KMS-11 (cell line): ENCODE data around the gene SLC22A12.

Experiments used
- H2AFZ ChIP-seq: fragments of 200-600 bp; sonication (generic); 2 replicates; pipeline ENCODE4 v1.6.1; 2016; ENCODE audit warnings: antibody characterized with exemption, mixed run types, low read depth
- H3K27ac ChIP-seq: fragments of 200-600 bp; sonication (generic); 2 replicates; pipeline ENCODE4 v1.6.1; 2016; ENCODE audit warnings: mild to moderate bottlenecking, mixed run types
- H3K27me3 ChIP-seq: fragments of 200-600 bp; sonication (generic); 2 replicates; pipeline ENCODE4 v1.6.1; 2017; ENCODE audit warnings: mild to moderate bottlenecking, low read depth, mixed run types, moderate library complexity; ENCODE audit not compliant: insufficient read depth
- H3K36me3 ChIP-seq: fragments of 200-600 bp; sonication (generic); 2 replicates; pipeline ENCODE4 v1.6.1; 2017; ENCODE audit warnings: mild to moderate bottlenecking, mixed run types; ENCODE audit not compliant: insufficient read depth
- H3K4me1 ChIP-seq: fragments of 200-600 bp; sonication (generic); 2 replicates; pipeline ENCODE4 v1.6.1; 2016; ENCODE audit warnings: mild to moderate bottlenecking, low read depth, mixed run types; ENCODE audit not compliant: poor library complexity, severe bottlenecking
- H3K4me2 ChIP-seq: fragments of 200-600 bp; sonication (generic); 2 replicates; pipeline ENCODE4 v1.7.0; 2016; ENCODE audit warnings: mild to moderate bottlenecking, mixed run types
- H3K4me3 ChIP-seq: fragments of 200-600 bp; sonication (generic); IDR thresholded peaks from 2 replicates; pipeline ENCODE4 v1.6.1; 2017; ENCODE audit warnings: low read depth, low read length, mixed read lengths; ENCODE audit not compliant: insufficient read depth
- H3K79me2 ChIP-seq: fragments of 200-600 bp; sonication (generic); 2 replicates; pipeline ENCODE4 v1.6.1; 2016; ENCODE audit warnings: low read depth, mixed run types; ENCODE audit not compliant: insufficient read depth
- H3K9ac ChIP-seq: fragments of 200-600 bp; sonication (generic); 2 replicates; pipeline ENCODE4 v1.6.1; 2016; ENCODE audit warnings: mild to moderate bottlenecking, mixed run types
- H4K20me1 ChIP-seq: fragments of 200-600 bp; sonication (generic); 2 replicates; pipeline ENCODE4 v1.6.1; 2016; ENCODE audit warnings: mild to moderate bottlenecking, mixed run types; ENCODE audit not compliant: insufficient read depth
- CTCF ChIP-seq: fragments of 200-600 bp; sonication (generic); conservative IDR thresholded peaks from 2 replicates; pipeline ENCODE4 v1.6.1; 2017; ENCODE audit warnings: low read depth, mild to moderate bottlenecking, antibody characterized with exemption, low read length, moderate library complexity, mixed read lengths

The SLC22A12 gene

GRCh38 chr11:64597671-64598101, 6.7 kb downstream of the SLC22A12 start:
- Histone ChIP-seq H2AFZ (no peak overlapping the region), H3K9ac (no peak overlapping the region), H3K27ac (no peak overlapping the region), H3K79me2 (no peaks in the 10 kb centered on the region), H3K27me3 (peaks cover 53% of the 10 kb centered on the region; the same call in 1 of the 2 replicates), H4K20me1 (no peaks in the 10 kb centered on the region), H3K36me3 (no peaks in the 10 kb centered on the region), H3K4me3 (no peak overlapping the region), H3K4me2 (no peak overlapping the region), H3K4me1 (no peaks in the 10 kb centered on the region)
- no peak for TF ChIP-seq CTCF

- peaks cover 53% of the 10 kb centered on the region for H3K27me3 ChIP-seq
- no peaks in the 10 kb centered on the region for H3K36me3 ChIP-seq
- H3K4me2 ChIP-seq = no peak overlapping the region
- no peaks in the 10 kb centered on the region for H4K20me1 ChIP-seq
- H3K79me2 ChIP-seq = no peaks in the 10 kb centered on the region
- no peaks in the 10 kb centered on the region for H3K4me1 ChIP-seq
- no peak overlapping the region for H3K27ac ChIP-seq
- no peak overlapping the region for H3K4me3 ChIP-seq
- no peak overlapping the region for H3K9ac ChIP-seq
- no peak for TF ChIP-seq CTCF
- no peak overlapping the region for H2AFZ ChIP-seq
Measured at GRCh38 chr11:64598106-64598796, 7.2 kb downstream of the SLC22A12 start.

- Histone ChIP-seq H3K4me3 (no peak overlapping the region), H3K4me1 (no peaks in the 10 kb centered on the region), H4K20me1 (no peaks in the 10 kb centered on the region), H3K79me2 (no peaks in the 10 kb centered on the region), H3K27me3 (peaks cover 53% of the 10 kb centered on the region), H3K27ac (no peak overlapping the region), H2AFZ (no peak overlapping the region), H3K9ac (no peak overlapping the region), H3K36me3 (no peaks in the 10 kb centered on the region), H3K4me2 (no peak overlapping the region)
- TF ChIP-seq CTCF = no peak
Measured at GRCh38 chr11:64598797-64599697, 8.0 kb downstream of the SLC22A12 start.

- H3K27ac ChIP-seq = no peak overlapping the region
- no peaks in the 10 kb centered on the region for H3K4me1 ChIP-seq
- no peaks in the 10 kb centered on the region for H3K36me3 ChIP-seq
- no peaks in the 10 kb centered on the region for H4K20me1 ChIP-seq
- peaks cover 55% of the 10 kb centered on the region for H3K27me3 ChIP-seq
- no peak for TF ChIP-seq CTCF
- H3K4me2 ChIP-seq = no peak overlapping the region
- no peak overlapping the region for H3K9ac ChIP-seq
- H2AFZ ChIP-seq = no peak overlapping the region
- no peaks in the 10 kb centered on the region for H3K79me2 ChIP-seq
- no peak overlapping the region for H3K4me3 ChIP-seq
Measured at GRCh38 chr11:64599698-64600211, 8.7 kb downstream of the SLC22A12 start.
